Measurements from ENCODE around the gene CD8A. TPM values are rescaled to one million over a fixed set of nuclear protein-coding genes. Genes with fewer than 3 reads are reported as not detected.
"Not testable (repeated sequence)": the region's sequence is repeated elsewhere in the genome, so short reads cannot be mapped to it uniquely, and the experiment has no call there.

CD8A gene
- total RNA-seq, 1 donor from 2014 or later = 2.8 TPM

DNA sequence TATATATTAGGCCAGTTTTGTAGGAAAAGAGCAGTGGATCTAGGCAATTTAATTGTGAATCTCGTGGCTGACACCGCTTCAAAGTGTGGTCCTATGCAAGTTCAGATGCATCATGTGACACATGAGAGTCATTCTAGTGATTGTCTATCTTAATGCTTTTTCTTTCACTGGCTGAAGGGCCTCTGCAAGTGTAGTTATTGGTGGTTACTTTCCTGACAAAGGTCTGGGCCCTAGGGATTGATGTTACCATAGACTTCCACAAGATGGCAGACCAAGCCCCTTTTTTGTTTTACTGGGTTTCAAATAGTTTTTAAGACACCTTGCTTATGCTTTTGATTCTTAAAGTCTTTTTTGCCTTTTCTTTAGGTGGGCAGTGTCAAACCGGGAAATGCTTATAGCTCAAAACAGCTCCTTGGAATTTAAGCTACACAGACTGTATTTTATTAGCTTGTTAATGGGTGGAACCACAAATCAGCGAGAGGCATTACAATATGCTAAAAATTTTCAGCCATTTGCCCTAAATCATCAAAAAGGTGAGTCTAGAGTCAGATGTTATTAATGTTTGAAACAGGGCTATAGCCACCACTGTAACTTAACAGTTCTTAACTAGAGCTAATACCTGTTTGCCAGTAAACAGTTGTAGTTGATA lies 25.9 kb downstream of the CD8A start:
- H3K27me3 Mint-ChIP-seq (ENCODE audit: low read depth) = no peaks in the 10 kb centered on the region
- no peak for DNase-seq (ENCODE audit: low spot score)
- peaks cover 35% of the 10 kb centered on the region for H3K36me3 Mint-ChIP-seq (ENCODE audit: low read depth)

DNA sequence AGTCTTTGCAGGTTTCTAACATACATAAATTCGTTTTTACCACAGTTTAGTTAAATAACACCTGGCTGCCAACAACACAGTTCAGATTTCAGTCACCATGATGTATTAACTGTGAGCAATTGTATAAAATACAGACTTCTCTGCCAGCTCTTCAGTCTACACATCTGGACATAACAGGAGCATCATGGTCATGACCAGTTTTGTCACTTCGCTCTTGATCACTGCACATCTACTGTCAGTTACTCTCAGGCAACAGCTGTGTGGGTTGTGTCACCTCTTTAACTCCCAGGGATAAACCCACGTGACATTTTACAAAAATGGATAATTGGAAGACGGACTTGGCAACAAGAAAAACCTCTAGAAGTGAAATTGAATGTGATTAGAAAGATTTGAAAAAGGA lies 30.3 kb downstream of the CD8A start:
- no peak overlapping the region for H3K4me3 Mint-ChIP-seq (ENCODE audit: low read depth)
- H3K9me3 Mint-ChIP-seq = no peaks in the 10 kb centered on the region
- no peaks in the 10 kb centered on the region for H3K27me3 Mint-ChIP-seq (ENCODE audit: low read depth)
- peak overlapping the region; percentile 57 for H3K27ac Mint-ChIP-seq
- H3K4me1 Mint-ChIP-seq (ENCODE audit: low read depth) = peaks cover 16% of the 10 kb centered on the region
- peaks cover 38% of the 10 kb centered on the region for H3K36me3 Mint-ChIP-seq (ENCODE audit: low read depth)
- intact Hi-C loops (cut with micrococcal nuclease) = no loop called here
- DNase-seq (ENCODE audit: low spot score) = no peak

More for the DNA sequence above, 25.9 kb downstream of the CD8A start:
- Mint-ChIP-seq H3K4me1 (ENCODE audit: low read depth) (peaks cover 12% of the 10 kb centered on the region), H3K4me3 (ENCODE audit: low read depth) (no peak overlapping the region), H3K9me3 (no peaks in the 10 kb centered on the region), H3K27ac (peak overlapping the region; percentile 9)
- intact Hi-C loops (cut with micrococcal nuclease) = loop anchor here (1.0 kb wide), 1 partner anchor 43 kb away; no protein-coding TSS in a partner anchor

DNA sequence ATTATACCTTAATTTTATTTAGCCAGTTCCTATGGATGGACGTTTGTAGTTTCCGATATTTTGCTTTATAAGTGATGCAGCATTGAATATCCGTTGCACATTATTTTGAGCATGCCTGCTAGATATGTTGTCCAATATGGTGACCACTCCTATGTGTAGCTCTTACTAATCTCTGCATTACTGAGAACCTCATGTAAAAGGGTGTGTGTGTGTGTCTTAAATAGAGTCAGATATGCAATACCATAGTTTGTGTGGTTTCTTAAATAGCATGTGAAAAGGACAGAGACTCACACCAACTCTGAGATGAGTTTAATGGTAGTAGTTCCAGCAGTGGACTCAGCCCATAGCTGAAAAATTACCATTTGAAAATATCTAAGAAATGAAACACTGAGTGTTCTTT lies 32.3 kb downstream of the CD8A start:
- no peak for DNase-seq (ENCODE audit: low spot score)
- intact Hi-C loops (cut with micrococcal nuclease) = no loop called here
- Mint-ChIP-seq H3K4me1 (ENCODE audit: low read depth) (peaks cover 10% of the 10 kb centered on the region), H3K4me3 (ENCODE audit: low read depth) (no peak overlapping the region), H3K36me3 (ENCODE audit: low read depth) (peaks cover 44% of the 10 kb centered on the region), H3K9me3 (no peaks in the 10 kb centered on the region), H3K27ac (no peak overlapping the region), H3K27me3 (ENCODE audit: low read depth) (no peaks in the 10 kb centered on the region)

DNA sequence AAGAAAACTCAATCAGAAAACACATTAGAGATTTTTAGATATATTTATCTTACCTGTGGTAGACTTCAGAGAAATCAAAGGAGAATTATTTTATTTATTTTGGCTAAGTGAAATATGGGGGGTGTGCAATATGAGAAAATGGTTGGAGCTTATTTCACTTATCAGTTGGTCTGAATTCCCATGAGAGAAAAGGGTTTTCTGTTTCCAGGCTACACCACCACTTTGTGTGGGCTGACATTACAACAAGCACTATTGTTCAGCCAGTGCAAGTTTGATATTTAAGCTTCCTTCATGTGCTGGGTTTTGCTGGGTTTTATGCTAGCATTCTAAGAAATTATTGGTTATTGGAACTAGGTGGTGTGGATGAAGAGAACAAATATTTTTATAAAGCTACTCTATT lies 37.1 kb downstream of the CD8A start:
- no peak for DNase-seq (ENCODE audit: low spot score)
- H3K27me3 Mint-ChIP-seq (ENCODE audit: low read depth) = no peaks in the 10 kb centered on the region
- intact Hi-C loops (cut with micrococcal nuclease) = no loop called here
- no peak overlapping the region for H3K4me3 Mint-ChIP-seq (ENCODE audit: low read depth)
- H3K36me3 Mint-ChIP-seq (ENCODE audit: low read depth) = peaks cover 80% of the 10 kb centered on the region
- H3K27ac Mint-ChIP-seq = no peak overlapping the region
- peaks cover 11% of the 10 kb centered on the region for H3K4me1 Mint-ChIP-seq (ENCODE audit: low read depth)
- peaks cover 20% of the 10 kb centered on the region for H3K9me3 Mint-ChIP-seq

DNA sequence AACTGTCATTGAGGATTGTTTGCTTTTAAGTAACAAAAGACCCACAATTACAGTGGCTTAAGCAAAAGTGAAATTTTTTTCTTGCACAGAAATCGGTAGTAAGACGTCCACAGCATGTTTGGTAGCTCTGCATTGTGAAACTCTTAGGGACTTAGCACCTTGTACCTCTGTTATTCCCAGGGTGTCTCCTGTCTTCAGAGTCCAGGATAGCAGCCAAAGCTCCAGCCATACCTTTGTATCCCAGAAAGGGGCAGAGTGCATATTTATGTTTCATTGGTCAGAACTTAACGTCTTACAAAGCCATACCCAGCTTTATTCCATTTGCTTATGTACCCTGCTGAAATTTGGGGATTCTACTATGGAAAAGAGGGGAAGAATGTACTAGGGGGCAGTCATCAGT lies 37.8 kb downstream of the CD8A start:
- DNase-seq (ENCODE audit: low spot score) = no peak
- Mint-ChIP-seq H3K4me3 (ENCODE audit: low read depth) (no peak overlapping the region), H3K9me3 (peaks cover 20% of the 10 kb centered on the region), H3K27me3 (ENCODE audit: low read depth) (no peaks in the 10 kb centered on the region), H3K4me1 (ENCODE audit: low read depth) (peaks cover 9% of the 10 kb centered on the region), H3K36me3 (ENCODE audit: low read depth) (peaks cover 78% of the 10 kb centered on the region), H3K27ac (no peak overlapping the region)
- intact Hi-C loops (cut with micrococcal nuclease) = no loop called here

DNA sequence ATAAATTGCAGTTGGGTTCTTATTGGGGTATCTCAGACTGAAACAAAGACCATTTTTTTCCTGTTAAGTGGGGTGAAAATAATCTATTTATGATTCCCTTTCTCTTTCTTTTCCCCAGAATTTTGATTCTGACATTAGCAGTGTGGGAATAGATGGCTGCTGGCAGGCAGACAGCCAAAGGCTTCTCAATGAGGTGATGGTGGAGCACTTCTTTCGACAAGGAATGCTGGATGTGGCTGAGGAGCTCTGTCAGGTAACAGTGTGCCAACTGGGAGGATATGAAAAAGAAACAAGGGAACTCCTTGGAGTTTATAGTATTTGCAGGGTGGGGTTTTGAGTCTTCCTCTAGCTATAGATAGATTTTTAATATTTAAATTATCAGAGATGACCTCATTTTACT lies 38.9 kb downstream of the CD8A start:
- intact Hi-C loops (cut with micrococcal nuclease) = no loop called here
- peaks cover 16% of the 10 kb centered on the region for H3K4me1 Mint-ChIP-seq (ENCODE audit: low read depth)

DNA sequence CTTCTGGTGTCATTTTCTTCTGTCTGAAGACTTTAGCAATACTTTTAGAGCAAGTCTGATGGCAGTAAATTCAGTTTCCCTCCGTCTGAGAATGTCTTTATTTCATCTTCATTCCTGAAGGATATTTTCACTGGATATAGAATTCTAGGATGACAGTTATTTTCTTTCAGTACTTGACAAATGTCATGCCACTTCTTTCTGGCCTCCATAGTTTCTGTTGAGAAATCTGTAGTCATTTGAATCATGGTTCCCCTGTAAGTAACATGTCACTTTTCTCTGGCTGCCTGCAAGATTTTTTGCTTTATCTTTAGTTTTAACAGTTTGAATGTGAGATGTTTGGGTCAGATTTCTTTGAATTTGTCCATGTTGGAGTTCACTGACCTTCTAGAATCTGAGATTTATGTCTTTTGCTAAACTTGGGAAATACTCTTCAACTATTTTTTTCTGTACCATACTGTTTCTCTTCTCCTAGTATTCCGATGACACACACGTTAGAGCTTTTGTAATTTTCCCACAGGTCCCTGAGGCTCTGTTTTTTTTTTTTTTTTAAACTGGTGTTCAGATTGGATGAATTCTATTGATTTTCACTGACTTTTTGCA lies 40.4 kb downstream of the CD8A start:
- Mint-ChIP-seq H3K36me3 (ENCODE audit: low read depth) (peaks cover 83% of the 10 kb centered on the region), H3K4me3 (ENCODE audit: low read depth) (no peak overlapping the region), H3K9me3 (peaks cover 20% of the 10 kb centered on the region), H3K4me1 (ENCODE audit: low read depth) (peaks cover 22% of the 10 kb centered on the region), H3K27ac (no peak overlapping the region), H3K27me3 (ENCODE audit: low read depth) (no peaks in the 10 kb centered on the region)
- no peak for DNase-seq (ENCODE audit: low spot score)
- intact Hi-C loops (cut with micrococcal nuclease) = no loop called here

More for the DNA sequence above, 38.9 kb downstream of the CD8A start:
- Mint-ChIP-seq H3K4me3 (ENCODE audit: low read depth) (no peak overlapping the region), H3K27ac (no peak overlapping the region), H3K36me3 (ENCODE audit: low read depth) (peaks cover 83% of the 10 kb centered on the region), H3K9me3 (peaks cover 20% of the 10 kb centered on the region), H3K27me3 (ENCODE audit: low read depth) (no peaks in the 10 kb centered on the region)
- no peak for DNase-seq (ENCODE audit: low spot score)

DNA sequence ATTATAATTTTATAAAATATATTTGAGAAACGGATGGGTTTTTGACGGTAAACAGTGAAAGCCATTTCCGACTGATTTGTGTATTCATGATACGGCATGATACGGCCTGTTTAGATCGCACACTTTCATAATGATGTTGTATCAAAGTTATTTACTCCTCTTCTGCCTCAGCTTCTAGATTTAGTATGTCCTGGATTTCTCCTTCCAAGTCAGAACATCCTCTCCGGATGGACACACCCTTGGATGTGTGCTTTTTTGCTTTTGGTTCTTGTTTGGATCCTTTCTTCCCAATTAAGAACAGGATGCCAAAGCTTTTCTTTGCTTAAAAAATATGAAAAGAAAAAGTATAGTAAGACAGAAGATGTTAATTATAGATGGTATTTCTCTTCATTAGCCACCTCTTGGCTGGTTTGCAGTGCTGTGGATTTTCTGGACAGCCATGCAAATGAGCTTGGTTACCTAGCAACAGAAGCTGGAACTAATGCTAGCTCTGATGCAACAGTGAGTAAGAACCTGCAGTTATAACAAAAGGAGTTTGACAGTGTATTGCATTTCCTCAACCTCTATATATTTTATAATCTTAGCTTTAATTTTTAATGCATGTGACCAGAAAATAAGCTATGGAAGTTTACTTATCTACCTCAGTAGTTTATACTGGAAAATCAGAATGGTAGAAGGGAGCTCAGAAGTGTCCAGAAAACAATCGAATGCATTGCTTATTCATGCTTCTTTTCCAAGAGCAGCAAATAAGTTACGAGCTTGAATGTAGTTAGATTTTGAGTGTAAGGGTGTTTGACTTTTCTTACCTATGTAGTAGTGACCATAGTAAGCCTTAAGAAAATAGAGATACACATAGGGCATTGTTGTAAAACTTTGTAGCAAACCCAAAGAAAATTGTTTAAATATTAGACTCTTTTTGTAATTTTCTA lies 42.7 kb downstream of the CD8A start:
- H3K4me1 Mint-ChIP-seq (ENCODE audit: low read depth) = peaks cover 27% of the 10 kb centered on the region
- no peaks in the 10 kb centered on the region for H3K27me3 Mint-ChIP-seq (ENCODE audit: low read depth)
- no peak for DNase-seq (ENCODE audit: low spot score)
- H3K27ac Mint-ChIP-seq = no peak overlapping the region
- H3K36me3 Mint-ChIP-seq (ENCODE audit: low read depth) = peaks cover 74% of the 10 kb centered on the region
- intact Hi-C loops (cut with micrococcal nuclease) = no loop called here
- peaks cover 20% of the 10 kb centered on the region for H3K9me3 Mint-ChIP-seq
- no peak overlapping the region for H3K4me3 Mint-ChIP-seq (ENCODE audit: low read depth)

DNA sequence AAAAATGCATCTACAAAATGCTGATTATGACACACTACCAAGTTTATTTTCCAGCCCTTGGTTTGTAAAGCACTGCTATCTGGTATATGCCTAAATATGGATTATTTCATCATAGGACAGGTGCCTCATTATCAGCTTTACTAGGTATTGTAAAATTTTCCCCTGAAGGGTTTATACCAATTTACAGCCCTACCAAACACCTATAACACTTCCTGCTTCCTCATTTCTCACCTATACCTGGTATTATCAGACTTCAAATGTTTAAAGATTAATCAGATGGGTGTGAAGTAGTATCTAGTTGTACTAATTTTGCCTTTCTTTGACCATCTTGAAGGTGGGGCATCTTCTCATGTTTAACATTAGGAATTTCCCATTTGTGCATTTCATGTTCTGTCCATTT lies 43.8 kb downstream of the CD8A start:
- H3K27ac Mint-ChIP-seq = no peak overlapping the region
- H3K27me3 Mint-ChIP-seq (ENCODE audit: low read depth) = no peaks in the 10 kb centered on the region
- peaks cover 20% of the 10 kb centered on the region for H3K9me3 Mint-ChIP-seq
- no peak overlapping the region for H3K4me3 Mint-ChIP-seq (ENCODE audit: low read depth)
- intact Hi-C loops (cut with micrococcal nuclease) = no loop called here
- H3K36me3 Mint-ChIP-seq (ENCODE audit: low read depth) = peaks cover 69% of the 10 kb centered on the region
- DNase-seq (ENCODE audit: low spot score) = no peak
- H3K4me1 Mint-ChIP-seq (ENCODE audit: low read depth) = peaks cover 30% of the 10 kb centered on the region

DNA sequence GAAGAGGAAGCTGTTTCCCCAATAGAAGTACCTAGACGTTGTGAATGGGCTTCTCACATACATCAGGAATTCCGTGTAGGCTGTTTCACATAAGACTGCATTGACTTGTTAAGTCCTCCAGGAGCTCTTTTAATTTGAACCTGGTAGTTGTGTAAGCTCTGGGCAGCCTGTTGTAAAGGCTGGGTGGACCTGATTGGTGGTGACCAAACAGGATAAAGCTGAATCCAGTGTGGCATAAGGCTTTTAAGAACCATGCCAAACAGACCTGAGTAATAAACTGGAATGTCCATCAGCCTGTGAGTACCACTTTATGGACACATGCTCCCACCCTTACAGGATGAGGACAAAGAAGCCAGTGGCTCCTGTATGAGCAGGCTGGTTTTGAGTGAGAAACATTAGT lies 46.6 kb downstream of the CD8A start:
- H3K27ac Mint-ChIP-seq = no peak overlapping the region
- intact Hi-C loops (cut with micrococcal nuclease) = no loop called here
- DNase-seq (ENCODE audit: low spot score) = no peak
- peaks cover 43% of the 10 kb centered on the region for H3K36me3 Mint-ChIP-seq (ENCODE audit: low read depth)
- H3K9me3 Mint-ChIP-seq = no peaks in the 10 kb centered on the region
- peaks cover 22% of the 10 kb centered on the region for H3K4me1 Mint-ChIP-seq (ENCODE audit: low read depth)
- H3K4me3 Mint-ChIP-seq (ENCODE audit: low read depth) = no peak overlapping the region
- no peaks in the 10 kb centered on the region for H3K27me3 Mint-ChIP-seq (ENCODE audit: low read depth)

DNA sequence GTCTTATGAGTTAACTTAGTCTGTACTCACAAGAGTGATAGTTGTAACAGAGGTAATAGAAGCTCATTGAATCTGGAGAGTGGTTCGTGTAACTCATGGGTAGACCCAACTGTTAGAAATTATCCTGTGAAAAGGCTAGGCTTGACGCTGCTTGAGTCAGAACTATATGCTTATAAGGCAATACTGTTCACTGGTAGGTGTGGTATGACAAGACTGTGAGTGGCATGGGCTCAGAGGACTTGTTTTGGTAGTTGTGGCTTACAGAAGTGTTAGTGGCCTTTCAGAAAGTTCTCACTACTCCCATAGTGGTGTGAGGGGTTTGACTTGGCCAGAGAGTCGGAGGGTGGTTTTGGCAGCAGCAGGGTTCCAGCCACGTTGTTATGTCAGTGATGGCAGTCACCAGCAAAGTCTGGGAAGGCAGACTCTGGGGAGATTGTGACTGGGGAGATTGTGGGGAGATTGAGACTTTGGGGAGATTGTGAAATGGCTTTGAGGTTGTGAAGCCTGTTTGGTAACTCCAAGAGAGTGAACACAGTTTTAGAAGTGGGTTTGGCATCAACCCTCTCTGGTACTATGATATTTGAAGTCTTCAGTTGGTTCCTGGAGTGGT lies 48.7 kb downstream of the CD8A start:
- Mint-ChIP-seq H3K27ac (peak overlapping the region; percentile 74), H3K4me1 (ENCODE audit: low read depth) (peaks cover 14% of the 10 kb centered on the region), H3K36me3 (ENCODE audit: low read depth) (peaks cover 30% of the 10 kb centered on the region)
- intact Hi-C loops (cut with micrococcal nuclease); H3K4me3 Mint-ChIP-seq (ENCODE audit: low read depth); H3K27me3 Mint-ChIP-seq (ENCODE audit: low read depth); H3K9me3 Mint-ChIP-seq; DNase-seq (ENCODE audit: low spot score): not testable (repeated sequence)

DNA sequence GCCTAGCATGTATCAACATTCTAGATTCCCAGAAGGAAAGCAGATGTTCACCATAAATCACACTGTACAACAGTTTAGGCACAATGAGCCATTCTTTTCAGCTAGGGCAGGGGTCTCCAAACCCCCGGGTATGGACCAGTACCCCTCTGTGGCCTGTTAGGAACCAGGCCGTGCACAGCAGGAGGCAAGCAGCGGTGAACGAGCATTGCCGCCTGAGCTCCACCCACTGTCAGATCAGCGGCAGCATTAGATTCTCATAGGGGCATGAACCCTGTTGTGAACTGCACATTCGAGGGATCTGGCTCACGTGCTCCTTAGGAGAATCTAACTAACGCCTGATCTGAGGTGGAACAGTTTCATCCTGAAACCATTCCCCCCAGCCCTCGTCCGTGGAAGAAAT lies 50.8 kb downstream of the CD8A start:
- H3K27ac Mint-ChIP-seq; H3K27me3 Mint-ChIP-seq (ENCODE audit: low read depth); intact Hi-C loops (cut with micrococcal nuclease); H3K4me3 Mint-ChIP-seq (ENCODE audit: low read depth); H3K4me1 Mint-ChIP-seq (ENCODE audit: low read depth); H3K9me3 Mint-ChIP-seq; DNase-seq (ENCODE audit: low spot score): not testable (repeated sequence)
- H3K36me3 Mint-ChIP-seq (ENCODE audit: low read depth) = peaks cover 14% of the 10 kb centered on the region
